Measurements from ENCODE around the gene SALL3. TPM values are rescaled to one million over a fixed set of nuclear protein-coding genes. Genes with fewer than 3 reads are reported as not detected.

The SALL3 gene
- total RNA-seq, 1 donor from 2014 or later: 23.4 TPM

DNA sequence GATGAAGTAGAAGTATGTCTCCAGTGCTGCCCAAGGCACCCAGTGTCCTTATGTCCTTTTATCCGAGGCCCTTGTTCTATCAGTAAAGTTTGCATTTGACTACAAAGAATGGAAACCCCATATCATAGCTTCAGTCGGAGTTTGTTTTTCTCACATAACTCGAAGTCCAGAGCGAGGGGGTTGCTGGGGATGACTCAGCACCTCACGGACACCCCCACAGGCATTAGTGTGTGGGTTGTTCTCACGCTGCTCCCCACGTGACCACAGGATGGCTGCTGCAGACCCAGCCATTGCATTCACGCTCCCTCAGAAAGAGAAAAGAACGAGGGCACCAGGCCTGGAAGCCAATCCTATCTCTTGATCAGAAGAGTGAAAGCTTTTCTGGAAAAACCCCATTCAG lies 27.8 kb downstream of the SALL3 start:
- Mint-ChIP-seq H3K27ac (ENCODE audit: unreplicated experiment) (no peak overlapping the region), H3K27me3 (ENCODE audit: unreplicated experiment) (peaks cover 2% of the 10 kb centered on the region)
- TF ChIP-seq CTCF (IDR thresholded peaks at IDR 0.05; ENCODE audit: partially characterized antibody, unreplicated experiment): no peak

DNA sequence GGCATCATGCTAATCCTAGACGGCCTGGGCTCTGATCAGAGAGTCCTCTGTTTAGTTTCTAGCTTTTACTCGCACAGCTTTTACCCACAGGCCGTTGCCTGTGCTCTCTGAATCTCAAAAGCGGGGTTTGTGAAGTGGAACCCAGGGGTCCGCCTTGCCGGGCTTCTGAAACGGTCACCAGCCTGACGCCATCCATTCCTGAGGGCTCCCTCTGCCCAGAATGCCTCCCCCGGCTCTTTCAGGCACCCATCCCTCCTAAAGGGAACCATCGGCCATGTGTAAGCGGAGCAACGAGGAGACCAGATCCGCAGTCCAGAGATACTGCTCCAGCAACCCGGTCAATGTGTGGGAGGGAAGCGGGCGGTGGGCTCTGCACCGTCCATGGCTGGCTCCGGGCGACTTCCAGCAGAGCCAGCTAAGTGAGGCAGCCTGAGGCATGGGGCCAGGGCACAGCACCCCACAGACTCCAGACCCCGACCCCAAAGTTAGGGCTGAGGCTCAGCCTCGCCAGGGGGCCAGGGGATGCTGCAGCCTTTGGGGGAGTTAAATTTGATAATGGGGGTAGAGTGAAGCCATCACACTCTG lies 28.8 kb downstream of the SALL3 start:
- no peak for TF ChIP-seq CTCF (IDR thresholded peaks at IDR 0.05; ENCODE audit: partially characterized antibody, unreplicated experiment)
- no peak for DNase-seq
- no peak overlapping the region for H3K27ac Mint-ChIP-seq (ENCODE audit: unreplicated experiment)
- H3K4me3 Mint-ChIP-seq (ENCODE audit: unreplicated experiment): no peak overlapping the region
- H3K4me1 Mint-ChIP-seq (ENCODE audit: low read depth, unreplicated experiment): no peaks in the 10 kb centered on the region
- H3K9me3 Mint-ChIP-seq (ENCODE audit: unreplicated experiment): peaks cover 2% of the 10 kb centered on the region
- H3K36me3 Mint-ChIP-seq (ENCODE audit: unreplicated experiment): peaks cover 7% of the 10 kb centered on the region
- H3K27me3 Mint-ChIP-seq (ENCODE audit: unreplicated experiment): peaks cover 2% of the 10 kb centered on the region

More for the DNA sequence above, 27.8 kb downstream of the SALL3 start:
- no peak for DNase-seq
- Mint-ChIP-seq H3K4me1 (ENCODE audit: low read depth, unreplicated experiment) (no peaks in the 10 kb centered on the region), H3K4me3 (ENCODE audit: unreplicated experiment) (no peak overlapping the region), H3K36me3 (ENCODE audit: unreplicated experiment) (peaks cover 7% of the 10 kb centered on the region), H3K9me3 (ENCODE audit: unreplicated experiment) (peaks cover 2% of the 10 kb centered on the region)

DNA sequence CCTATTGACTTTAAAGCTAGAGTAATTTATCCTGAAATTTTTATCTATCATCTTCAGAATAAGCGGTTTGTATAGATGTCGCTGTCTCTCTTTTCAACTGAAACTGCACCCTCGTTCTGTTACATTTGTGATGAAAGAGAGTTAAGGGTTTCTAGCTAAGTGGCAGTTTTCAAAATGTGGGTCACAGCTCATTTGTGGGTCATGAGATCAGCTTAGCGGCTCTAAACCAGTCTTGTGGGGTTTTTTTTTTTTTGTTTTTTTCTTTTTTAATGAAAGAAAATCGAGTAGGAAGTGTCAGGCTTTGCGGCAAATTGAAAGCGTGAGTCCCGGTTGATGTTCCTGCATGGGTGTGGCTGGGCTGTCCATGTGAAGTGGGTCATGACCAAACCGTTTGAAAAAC lies 31.2 kb downstream of the SALL3 start:
- peaks cover 2% of the 10 kb centered on the region for H3K9me3 Mint-ChIP-seq (ENCODE audit: unreplicated experiment)
- H3K27ac Mint-ChIP-seq (ENCODE audit: unreplicated experiment): no peak overlapping the region
- no peak overlapping the region for H3K4me3 Mint-ChIP-seq (ENCODE audit: unreplicated experiment)
- DNase-seq: no peak
- peaks cover 2% of the 10 kb centered on the region for H3K27me3 Mint-ChIP-seq (ENCODE audit: unreplicated experiment)
- H3K36me3 Mint-ChIP-seq (ENCODE audit: unreplicated experiment): peaks cover 7% of the 10 kb centered on the region
- H3K4me1 Mint-ChIP-seq (ENCODE audit: low read depth, unreplicated experiment): no peaks in the 10 kb centered on the region
- no peak for TF ChIP-seq CTCF (IDR thresholded peaks at IDR 0.05; ENCODE audit: partially characterized antibody, unreplicated experiment)

DNA sequence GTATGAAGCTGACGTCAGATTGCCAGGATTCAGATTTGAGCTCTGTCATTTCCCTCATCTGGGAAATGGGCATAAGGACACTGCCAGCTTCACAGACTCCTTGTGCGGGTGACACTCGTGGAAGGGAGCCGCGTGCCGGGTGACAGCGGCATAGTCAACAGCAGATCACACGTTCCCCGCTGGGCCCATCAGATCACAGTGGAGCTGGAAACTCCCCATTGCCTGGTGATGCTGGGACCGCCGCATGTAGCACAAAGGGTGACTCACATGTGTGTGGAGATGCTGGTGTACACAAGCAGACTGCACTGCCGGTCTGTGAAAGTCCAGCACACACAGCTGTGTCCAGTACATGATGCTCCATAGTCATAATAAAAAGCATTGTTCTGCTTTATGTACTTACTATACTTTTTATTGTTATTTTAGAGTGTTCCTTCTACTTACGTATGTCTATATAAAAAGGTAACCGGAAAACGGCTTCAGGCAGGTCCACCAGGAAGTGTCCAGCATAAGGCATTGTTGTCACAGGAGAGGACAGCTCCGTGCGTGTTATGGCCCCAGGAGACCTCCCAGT lies 31.8 kb downstream of the SALL3 start:
- DNase-seq: no peak
- TF ChIP-seq CTCF (IDR thresholded peaks at IDR 0.05; ENCODE audit: partially characterized antibody, unreplicated experiment): no peak
- H3K4me3 Mint-ChIP-seq (ENCODE audit: unreplicated experiment): no peak overlapping the region
- peaks cover 2% of the 10 kb centered on the region for H3K27me3 Mint-ChIP-seq (ENCODE audit: unreplicated experiment)
- no peak overlapping the region for H3K27ac Mint-ChIP-seq (ENCODE audit: unreplicated experiment)
- H3K36me3 Mint-ChIP-seq (ENCODE audit: unreplicated experiment): peaks cover 7% of the 10 kb centered on the region
- peaks cover 2% of the 10 kb centered on the region for H3K9me3 Mint-ChIP-seq (ENCODE audit: unreplicated experiment)
- H3K4me1 Mint-ChIP-seq (ENCODE audit: low read depth, unreplicated experiment): no peaks in the 10 kb centered on the region

DNA sequence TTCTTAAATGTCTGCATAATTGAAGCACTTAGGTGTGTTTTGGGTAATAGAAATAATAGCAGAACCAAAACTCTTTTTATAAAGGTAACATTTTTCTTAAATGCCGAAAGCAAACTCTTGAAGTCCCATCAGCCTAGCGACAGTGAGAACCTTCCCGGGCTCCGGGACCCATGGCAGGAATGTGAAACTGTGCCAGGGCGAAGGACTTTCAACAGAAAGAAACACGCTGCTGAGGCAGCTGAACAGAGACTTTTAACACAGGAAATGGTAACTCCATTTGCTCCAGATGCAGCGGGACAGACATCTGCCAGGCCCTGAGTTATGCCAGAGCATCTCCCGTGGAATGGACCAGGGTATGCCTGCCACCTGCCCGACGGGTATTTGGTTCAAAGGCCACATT lies 34.3 kb downstream of the SALL3 start:
- no peak overlapping the region for H3K27ac Mint-ChIP-seq (ENCODE audit: unreplicated experiment)
- DNase-seq: no peak
- no peaks in the 10 kb centered on the region for H3K9me3 Mint-ChIP-seq (ENCODE audit: unreplicated experiment)
- no peaks in the 10 kb centered on the region for H3K4me1 Mint-ChIP-seq (ENCODE audit: low read depth, unreplicated experiment)
- no peak overlapping the region for H3K4me3 Mint-ChIP-seq (ENCODE audit: unreplicated experiment)
- H3K36me3 Mint-ChIP-seq (ENCODE audit: unreplicated experiment): no peaks in the 10 kb centered on the region
- no peak for TF ChIP-seq CTCF (IDR thresholded peaks at IDR 0.05; ENCODE audit: partially characterized antibody, unreplicated experiment)
- peaks cover 2% of the 10 kb centered on the region for H3K27me3 Mint-ChIP-seq (ENCODE audit: unreplicated experiment)
